ENCODE data around the gene FTO. TPM values are rescaled to one million over a fixed set of nuclear protein-coding genes. Genes with fewer than 3 reads are reported as not detected.

The FTO gene
- total RNA-seq, 1 donor from 2014 or later, result 85.1 TPM

- DNase-seq (ENCODE audit: extremely low spot score, unreplicated experiment), result no peak
- TF ChIP-seq CTCF (conservative IDR thresholded peaks at IDR 0.05), result no peak
- Mint-ChIP-seq H3K27me3 (no peaks in the 10 kb centered on the region), H3K27ac (no peak overlapping the region), H3K9me3 (peaks cover 4% of the 10 kb centered on the region), H3K36me3 (peaks cover 5% of the 10 kb centered on the region), H3K4me3 (no peak overlapping the region), H3K4me1 (ENCODE audit: unreplicated experiment) (peaks cover 15% of the 10 kb centered on the region)
Measured at GRCh38 chr16:53803998-53804397, 100.0 kb downstream of the FTO start.

- Mint-ChIP-seq H3K4me3 (no peak overlapping the region), H3K4me1 (ENCODE audit: unreplicated experiment) (peaks cover 15% of the 10 kb centered on the region), H3K9me3 (peaks cover 4% of the 10 kb centered on the region), H3K27ac (no peak overlapping the region), H3K27me3 (no peaks in the 10 kb centered on the region), H3K36me3 (peaks cover 5% of the 10 kb centered on the region)
- TF ChIP-seq CTCF (conservative IDR thresholded peaks at IDR 0.05), result no peak
- DNase-seq (ENCODE audit: extremely low spot score, unreplicated experiment), result no peak
Measured at GRCh38 chr16:53804467-53804866, 100.5 kb downstream of the FTO start.

GRCh38 chr16:53805113-53805512 is 101.2 kb downstream of the FTO start:
- Mint-ChIP-seq H3K4me1 (ENCODE audit: unreplicated experiment) (peaks cover 15% of the 10 kb centered on the region), H3K27ac (no peak overlapping the region), H3K9me3 (peaks cover 4% of the 10 kb centered on the region), H3K36me3 (peaks cover 5% of the 10 kb centered on the region), H3K4me3 (no peak overlapping the region), H3K27me3 (no peaks in the 10 kb centered on the region)
- no peak for DNase-seq (ENCODE audit: extremely low spot score, unreplicated experiment)
- no peak for TF ChIP-seq CTCF (conservative IDR thresholded peaks at IDR 0.05)

- DNase-seq (ENCODE audit: extremely low spot score, unreplicated experiment), result no peak
- Mint-ChIP-seq H3K36me3 (peaks cover 11% of the 10 kb centered on the region), H3K9me3 (peaks cover 4% of the 10 kb centered on the region), H3K27me3 (no peaks in the 10 kb centered on the region), H3K4me1 (ENCODE audit: unreplicated experiment) (peaks cover 20% of the 10 kb centered on the region), H3K27ac (no peak overlapping the region), H3K4me3 (no peak overlapping the region)
- no peak for TF ChIP-seq CTCF (conservative IDR thresholded peaks at IDR 0.05)
Measured at GRCh38 chr16:53805752-53806151, 101.8 kb downstream of the FTO start.

- no peak overlapping the region for H3K27ac Mint-ChIP-seq
- no peak for TF ChIP-seq CTCF (conservative IDR thresholded peaks at IDR 0.05)
- DNase-seq (ENCODE audit: extremely low spot score, unreplicated experiment), result no peak
- H3K27me3 Mint-ChIP-seq, result no peaks in the 10 kb centered on the region
- H3K36me3 Mint-ChIP-seq, result peaks cover 14% of the 10 kb centered on the region
- H3K9me3 Mint-ChIP-seq, result no peaks in the 10 kb centered on the region
- no peak overlapping the region for H3K4me3 Mint-ChIP-seq
- peaks cover 20% of the 10 kb centered on the region for H3K4me1 Mint-ChIP-seq (ENCODE audit: unreplicated experiment)
Measured at GRCh38 chr16:53809088-53809932, 105.4 kb downstream of the FTO start.

Measured in type B pancreatic cell (in vitro differentiated cells).